Stimulated activated CD8-positive, alpha-beta memory T cell treated with anti-CD3 and anti-CD28 coated beads, Interleukin-7, amount 100 ng/mL, for 24 hours (primary cell): ENCODE data around the gene HMGA1.

ENCODE experiments used
- DNase-seq: peaks from one replicate; pipeline ENCODE4 v3.0.0-alpha.2; 2020; ENCODE audit warnings: low read depth

Gene HMGA1

GRCh38 chr6:34292954-34293353 lies 56.3 kb downstream of the HMGA1 start:
- DNase-seq = no peak

DNA sequence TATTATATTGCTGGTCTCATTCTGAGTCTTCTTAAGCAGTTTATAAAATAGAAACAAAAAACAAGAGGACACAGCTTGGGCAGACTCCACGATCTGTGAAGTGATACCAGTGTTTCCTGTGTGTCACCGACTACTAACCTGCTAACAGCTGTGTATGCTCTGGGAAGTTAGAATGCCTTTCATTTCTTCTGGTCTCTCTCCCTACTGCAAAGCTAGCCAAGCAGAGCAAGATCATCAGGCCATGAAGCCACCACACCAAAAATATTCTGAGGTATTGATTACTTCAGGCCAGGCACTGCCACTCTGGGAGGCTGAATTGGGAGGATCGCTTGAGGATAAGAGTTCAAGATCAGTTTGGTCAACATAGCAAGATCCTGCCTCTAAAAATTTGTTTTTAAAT lies 59.0 kb downstream of the HMGA1 start:
- no peak for DNase-seq
